Measurements from ENCODE around the gene PSMG3. TPM values are rescaled to one million over a fixed set of nuclear protein-coding genes. Genes with fewer than 3 reads are reported as not detected.

The PSMG3 gene
- total and polyA plus RNA-seq, 2 experiments from 2014 or later: 28.3 to 84.8 TPM

DNA sequence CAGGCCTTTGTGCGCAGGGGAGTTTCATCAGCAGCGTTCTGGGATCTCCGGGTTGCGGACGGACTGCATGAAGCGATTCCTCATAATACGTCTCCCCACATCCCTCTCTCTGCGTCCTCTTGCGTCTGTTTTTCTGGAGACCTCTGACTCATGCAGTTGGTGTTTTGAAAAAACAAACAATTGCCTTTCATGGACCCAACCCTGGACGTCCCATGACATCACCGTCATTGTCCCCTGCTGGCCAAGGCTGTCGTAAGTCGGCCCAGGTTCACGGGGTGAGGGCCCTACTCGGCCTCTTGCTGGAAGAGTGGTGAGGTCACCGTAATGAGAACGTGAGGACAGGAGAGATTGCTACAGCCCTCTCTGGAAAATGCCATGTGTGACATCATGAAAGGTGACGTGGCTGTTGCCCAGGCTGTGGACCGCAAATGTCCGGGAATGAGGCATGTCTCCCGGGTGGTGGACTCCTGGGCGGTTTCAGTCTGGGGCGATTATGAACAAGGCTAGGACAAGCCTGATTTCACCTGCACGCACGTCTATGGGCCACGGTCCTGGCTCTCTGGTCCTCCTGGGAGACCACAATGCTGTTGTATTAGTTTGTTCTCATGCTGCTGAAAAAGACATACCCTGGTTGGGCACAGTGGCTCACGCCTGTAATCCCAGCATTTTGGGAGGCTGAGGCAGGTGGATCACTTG, 49.1 kb downstream of the PSMG3 start:
- Mint-ChIP-seq H3K36me3 (ENCODE audit: low read depth) (no peaks in the 10 kb centered on the region), H3K27me3 (ENCODE audit: insufficient read depth, low read depth, poor library complexity) (peaks cover 10% of the 10 kb centered on the region), H3K4me1 (peaks cover 5% of the 10 kb centered on the region), H3K9me3 (peaks cover 11% of the 10 kb centered on the region; the same call in 2 of the 3 replicates), H3K27ac (no peak overlapping the region), H3K4me3 (no peak overlapping the region)
- Histone ChIP-seq H3K79me2 (replicated peaks; ENCODE audit: insufficient read depth) (no peaks in the 10 kb centered on the region), H3K4me3 (no peak overlapping the region), H4K20me1 (replicated peaks; ENCODE audit: insufficient read depth) (no peaks in the 10 kb centered on the region), H2AFZ (no peak overlapping the region), H3K36me3 (ENCODE audit: insufficient read depth) (no peaks in the 10 kb centered on the region), H3K4me2 (no peak overlapping the region), H3F3A (replicated peaks; ENCODE audit: low read depth) (no peaks in the 10 kb centered on the region), H3K27me3 (ENCODE audit: insufficient read depth) (no peaks in the 10 kb centered on the region), H3K9me2 (ENCODE audit: insufficient read depth) (no peaks in the 10 kb centered on the region), H3K27ac (ENCODE audit: low read depth) (no peak overlapping the region), H3K4me1 (ENCODE audit: insufficient read depth) (no peaks in the 10 kb centered on the region)
- DNase-seq (ENCODE audit: low spot score) (no peak), ATAC-seq (no peak)
- TF ChIP-seq, protein P1, sequence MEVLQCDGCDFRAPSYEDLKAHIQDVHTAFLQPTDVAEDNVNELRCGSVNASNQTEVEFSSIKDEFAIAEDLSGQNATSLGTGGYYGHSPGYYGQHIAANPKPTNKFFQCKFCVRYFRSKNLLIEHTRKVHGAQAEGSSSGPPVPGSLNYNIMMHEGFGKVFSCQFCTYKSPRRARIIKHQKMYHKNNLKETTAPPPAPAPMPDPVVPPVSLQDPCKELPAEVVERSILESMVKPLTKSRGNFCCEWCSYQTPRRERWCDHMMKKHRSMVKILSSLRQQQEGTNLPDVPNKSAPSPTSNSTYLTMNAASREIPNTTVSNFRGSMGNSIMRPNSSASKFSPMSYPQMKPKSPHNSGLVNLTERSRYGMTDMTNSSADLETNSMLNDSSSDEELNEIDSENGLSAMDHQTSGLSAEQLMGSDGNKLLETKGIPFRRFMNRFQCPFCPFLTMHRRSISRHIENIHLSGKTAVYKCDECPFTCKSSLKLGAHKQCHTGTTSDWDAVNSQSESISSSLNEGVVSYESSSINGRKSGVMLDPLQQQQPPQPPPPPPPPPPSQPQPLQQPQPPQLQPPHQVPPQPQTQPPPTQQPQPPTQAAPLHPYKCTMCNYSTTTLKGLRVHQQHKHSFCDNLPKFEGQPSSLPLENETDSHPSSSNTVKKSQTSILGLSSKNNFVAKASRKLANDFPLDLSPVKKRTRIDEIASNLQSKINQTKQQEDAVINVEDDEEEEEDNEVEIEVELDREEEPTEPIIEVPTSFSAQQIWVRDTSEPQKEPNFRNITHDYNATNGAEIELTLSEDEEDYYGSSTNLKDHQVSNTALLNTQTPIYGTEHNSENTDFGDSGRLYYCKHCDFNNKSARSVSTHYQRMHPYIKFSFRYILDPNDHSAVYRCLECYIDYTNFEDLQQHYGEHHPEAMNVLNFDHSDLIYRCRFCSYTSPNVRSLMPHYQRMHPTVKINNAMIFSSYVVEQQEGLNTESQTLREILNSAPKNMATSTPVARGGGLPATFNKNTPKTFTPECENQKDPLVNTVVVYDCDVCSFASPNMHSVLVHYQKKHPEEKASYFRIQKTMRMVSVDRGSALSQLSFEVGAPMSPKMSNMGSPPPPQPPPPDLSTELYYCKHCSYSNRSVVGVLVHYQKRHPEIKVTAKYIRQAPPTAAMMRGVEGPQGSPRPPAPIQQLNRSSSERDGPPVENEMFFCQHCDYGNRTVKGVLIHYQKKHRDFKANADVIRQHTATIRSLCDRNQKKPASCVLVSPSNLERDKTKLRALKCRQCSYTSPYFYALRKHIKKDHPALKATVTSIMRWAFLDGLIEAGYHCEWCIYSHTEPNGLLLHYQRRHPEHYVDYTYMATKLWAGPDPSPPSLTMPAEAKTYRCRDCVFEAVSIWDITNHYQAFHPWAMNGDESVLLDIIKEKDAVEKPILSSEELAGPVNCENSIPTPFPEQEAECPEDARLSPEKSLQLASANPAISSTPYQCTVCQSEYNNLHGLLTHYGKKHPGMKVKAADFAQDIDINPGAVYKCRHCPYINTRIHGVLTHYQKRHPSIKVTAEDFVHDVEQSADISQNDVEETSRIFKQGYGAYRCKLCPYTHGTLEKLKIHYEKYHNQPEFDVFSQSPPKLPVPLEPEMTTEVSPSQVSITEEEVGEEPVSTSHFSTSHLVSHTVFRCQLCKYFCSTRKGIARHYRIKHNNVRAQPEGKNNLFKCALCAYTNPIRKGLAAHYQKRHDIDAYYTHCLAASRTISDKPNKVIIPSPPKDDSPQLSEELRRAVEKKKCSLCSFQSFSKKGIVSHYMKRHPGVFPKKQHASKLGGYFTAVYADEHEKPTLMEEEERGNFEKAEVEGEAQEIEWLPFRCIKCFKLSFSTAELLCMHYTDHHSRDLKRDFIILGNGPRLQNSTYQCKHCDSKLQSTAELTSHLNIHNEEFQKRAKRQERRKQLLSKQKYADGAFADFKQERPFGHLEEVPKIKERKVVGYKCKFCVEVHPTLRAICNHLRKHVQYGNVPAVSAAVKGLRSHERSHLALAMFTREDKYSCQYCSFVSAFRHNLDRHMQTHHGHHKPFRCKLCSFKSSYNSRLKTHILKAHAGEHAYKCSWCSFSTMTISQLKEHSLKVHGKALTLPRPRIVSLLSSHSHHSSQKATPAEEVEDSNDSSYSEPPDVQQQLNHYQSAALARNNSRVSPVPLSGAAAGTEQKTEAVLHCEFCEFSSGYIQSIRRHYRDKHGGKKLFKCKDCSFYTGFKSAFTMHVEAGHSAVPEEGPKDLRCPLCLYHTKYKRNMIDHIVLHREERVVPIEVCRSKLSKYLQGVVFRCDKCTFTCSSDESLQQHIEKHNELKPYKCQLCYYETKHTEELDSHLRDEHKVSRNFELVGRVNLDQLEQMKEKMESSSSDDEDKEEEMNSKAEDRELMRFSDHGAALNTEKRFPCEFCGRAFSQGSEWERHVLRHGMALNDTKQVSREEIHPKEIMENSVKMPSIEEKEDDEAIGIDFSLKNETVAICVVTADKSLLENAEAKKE (CRISPR knock-in tag; IDR thresholded peaks at IDR 0.05): no peak
- TF ChIP-seq EZH2 (IDR thresholded peaks at IDR 0.05; ENCODE audit: low read depth, unreplicated experiment) (no peak), POLR2AphosphoS5 (IDR thresholded peaks at IDR 0.05; ENCODE audit: low read depth) (no peak), ZNF114 (CRISPR knock-in tag; IDR thresholded peaks at IDR 0.05) (no peak), STAT1 (IDR thresholded peaks at IDR 0.05; ENCODE audit: unreplicated experiment) (no peak), EZH2phosphoT487 (IDR thresholded peaks at IDR 0.05; ENCODE audit: unreplicated experiment) (no peak), NANOG (IDR thresholded peaks at IDR 0.05; ENCODE audit: borderline replicate concordance) (no peak), JUNB (IDR thresholded peaks at IDR 0.05; ENCODE audit: unreplicated experiment) (no peak), CREB1 (CRISPR knock-in tag; IDR thresholded peaks at IDR 0.05; ENCODE audit: low read depth) (no peak), ZNF331 (CRISPR knock-in tag; IDR thresholded peaks at IDR 0.05; ENCODE audit: low read depth) (no peak)
- TF ChIP-seq, protein P2, sequence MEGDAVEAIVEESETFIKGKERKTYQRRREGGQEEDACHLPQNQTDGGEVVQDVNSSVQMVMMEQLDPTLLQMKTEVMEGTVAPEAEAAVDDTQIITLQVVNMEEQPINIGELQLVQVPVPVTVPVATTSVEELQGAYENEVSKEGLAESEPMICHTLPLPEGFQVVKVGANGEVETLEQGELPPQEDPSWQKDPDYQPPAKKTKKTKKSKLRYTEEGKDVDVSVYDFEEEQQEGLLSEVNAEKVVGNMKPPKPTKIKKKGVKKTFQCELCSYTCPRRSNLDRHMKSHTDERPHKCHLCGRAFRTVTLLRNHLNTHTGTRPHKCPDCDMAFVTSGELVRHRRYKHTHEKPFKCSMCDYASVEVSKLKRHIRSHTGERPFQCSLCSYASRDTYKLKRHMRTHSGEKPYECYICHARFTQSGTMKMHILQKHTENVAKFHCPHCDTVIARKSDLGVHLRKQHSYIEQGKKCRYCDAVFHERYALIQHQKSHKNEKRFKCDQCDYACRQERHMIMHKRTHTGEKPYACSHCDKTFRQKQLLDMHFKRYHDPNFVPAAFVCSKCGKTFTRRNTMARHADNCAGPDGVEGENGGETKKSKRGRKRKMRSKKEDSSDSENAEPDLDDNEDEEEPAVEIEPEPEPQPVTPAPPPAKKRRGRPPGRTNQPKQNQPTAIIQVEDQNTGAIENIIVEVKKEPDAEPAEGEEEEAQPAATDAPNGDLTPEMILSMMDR (conservative IDR thresholded peaks at IDR 0.05; ENCODE audit: low read depth in 2 of 2): no peak
- TF ChIP-seq, protein P3, sequence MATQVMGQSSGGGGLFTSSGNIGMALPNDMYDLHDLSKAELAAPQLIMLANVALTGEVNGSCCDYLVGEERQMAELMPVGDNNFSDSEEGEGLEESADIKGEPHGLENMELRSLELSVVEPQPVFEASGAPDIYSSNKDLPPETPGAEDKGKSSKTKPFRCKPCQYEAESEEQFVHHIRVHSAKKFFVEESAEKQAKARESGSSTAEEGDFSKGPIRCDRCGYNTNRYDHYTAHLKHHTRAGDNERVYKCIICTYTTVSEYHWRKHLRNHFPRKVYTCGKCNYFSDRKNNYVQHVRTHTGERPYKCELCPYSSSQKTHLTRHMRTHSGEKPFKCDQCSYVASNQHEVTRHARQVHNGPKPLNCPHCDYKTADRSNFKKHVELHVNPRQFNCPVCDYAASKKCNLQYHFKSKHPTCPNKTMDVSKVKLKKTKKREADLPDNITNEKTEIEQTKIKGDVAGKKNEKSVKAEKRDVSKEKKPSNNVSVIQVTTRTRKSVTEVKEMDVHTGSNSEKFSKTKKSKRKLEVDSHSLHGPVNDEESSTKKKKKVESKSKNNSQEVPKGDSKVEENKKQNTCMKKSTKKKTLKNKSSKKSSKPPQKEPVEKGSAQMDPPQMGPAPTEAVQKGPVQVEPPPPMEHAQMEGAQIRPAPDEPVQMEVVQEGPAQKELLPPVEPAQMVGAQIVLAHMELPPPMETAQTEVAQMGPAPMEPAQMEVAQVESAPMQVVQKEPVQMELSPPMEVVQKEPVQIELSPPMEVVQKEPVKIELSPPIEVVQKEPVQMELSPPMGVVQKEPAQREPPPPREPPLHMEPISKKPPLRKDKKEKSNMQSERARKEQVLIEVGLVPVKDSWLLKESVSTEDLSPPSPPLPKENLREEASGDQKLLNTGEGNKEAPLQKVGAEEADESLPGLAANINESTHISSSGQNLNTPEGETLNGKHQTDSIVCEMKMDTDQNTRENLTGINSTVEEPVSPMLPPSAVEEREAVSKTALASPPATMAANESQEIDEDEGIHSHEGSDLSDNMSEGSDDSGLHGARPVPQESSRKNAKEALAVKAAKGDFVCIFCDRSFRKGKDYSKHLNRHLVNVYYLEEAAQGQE (IDR thresholded peaks at IDR 0.05; ENCODE audit: unreplicated experiment): no peak
- TF ChIP-seq, protein P4, sequence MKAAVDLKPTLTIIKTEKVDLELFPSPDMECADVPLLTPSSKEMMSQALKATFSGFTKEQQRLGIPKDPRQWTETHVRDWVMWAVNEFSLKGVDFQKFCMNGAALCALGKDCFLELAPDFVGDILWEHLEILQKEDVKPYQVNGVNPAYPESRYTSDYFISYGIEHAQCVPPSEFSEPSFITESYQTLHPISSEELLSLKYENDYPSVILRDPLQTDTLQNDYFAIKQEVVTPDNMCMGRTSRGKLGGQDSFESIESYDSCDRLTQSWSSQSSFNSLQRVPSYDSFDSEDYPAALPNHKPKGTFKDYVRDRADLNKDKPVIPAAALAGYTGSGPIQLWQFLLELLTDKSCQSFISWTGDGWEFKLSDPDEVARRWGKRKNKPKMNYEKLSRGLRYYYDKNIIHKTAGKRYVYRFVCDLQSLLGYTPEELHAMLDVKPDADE (IDR thresholded peaks at IDR 0.05): no peak
